ENCODE data around the gene LZTS2. TPM values are rescaled to one million over a fixed set of nuclear protein-coding genes. Genes with fewer than 3 reads are reported as not detected.
A peak's percentile ranks its signal among the peaks of the same experiment; 100 is the strongest.

The LZTS2 gene
- total RNA-seq, 6 experiments from 2014 or later = 5.6 to 17.5 (median 11.0) TPM

DNA sequence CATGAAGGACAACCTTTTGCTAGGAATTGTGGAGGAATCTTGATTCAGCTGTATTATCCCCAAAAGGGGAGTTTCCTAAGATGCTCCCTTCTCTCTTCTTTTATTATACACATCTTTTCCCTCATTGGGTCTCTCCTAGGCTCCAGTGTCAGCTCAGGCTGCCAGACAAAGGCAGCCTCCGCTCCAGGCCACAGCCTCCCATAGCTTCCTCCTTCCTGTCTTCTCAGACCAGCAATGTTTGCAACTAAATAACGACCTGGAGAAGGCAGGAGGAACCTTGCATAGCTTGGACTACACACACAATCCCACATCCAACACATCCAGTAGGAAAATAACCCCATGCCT lies 43.7 kb downstream of the LZTS2 start:
- Histone ChIP-seq H3K4me1 (peaks cover 0 to 12% (median 6%) of the 10 kb centered on the region in 4 donors), H3K4me3 (peak overlapping the region; percentile 36 to 62 (median 48)), H3K27me3 (peaks cover 0 to 6% of the 10 kb centered on the region in 2 donors), H3K36me3 (no peaks in the 10 kb centered on the region), H3K9me3 (no peaks in the 10 kb centered on the region), H3K27ac (peak overlapping the region; percentile 53 to 77 (median 54))
- DNase-seq (no peak), ATAC-seq (no peak)
- WGBS (ENCODE audit: insufficient coverage, low coverage, low lambda C conversion rate, missing lambda C conversion rate) = 18% methylated on average over 2 of the region's 2 CpGs
- intact Hi-C loops (cut with DNase I) = no loop called here
- TF ChIP-seq, protein P1, sequence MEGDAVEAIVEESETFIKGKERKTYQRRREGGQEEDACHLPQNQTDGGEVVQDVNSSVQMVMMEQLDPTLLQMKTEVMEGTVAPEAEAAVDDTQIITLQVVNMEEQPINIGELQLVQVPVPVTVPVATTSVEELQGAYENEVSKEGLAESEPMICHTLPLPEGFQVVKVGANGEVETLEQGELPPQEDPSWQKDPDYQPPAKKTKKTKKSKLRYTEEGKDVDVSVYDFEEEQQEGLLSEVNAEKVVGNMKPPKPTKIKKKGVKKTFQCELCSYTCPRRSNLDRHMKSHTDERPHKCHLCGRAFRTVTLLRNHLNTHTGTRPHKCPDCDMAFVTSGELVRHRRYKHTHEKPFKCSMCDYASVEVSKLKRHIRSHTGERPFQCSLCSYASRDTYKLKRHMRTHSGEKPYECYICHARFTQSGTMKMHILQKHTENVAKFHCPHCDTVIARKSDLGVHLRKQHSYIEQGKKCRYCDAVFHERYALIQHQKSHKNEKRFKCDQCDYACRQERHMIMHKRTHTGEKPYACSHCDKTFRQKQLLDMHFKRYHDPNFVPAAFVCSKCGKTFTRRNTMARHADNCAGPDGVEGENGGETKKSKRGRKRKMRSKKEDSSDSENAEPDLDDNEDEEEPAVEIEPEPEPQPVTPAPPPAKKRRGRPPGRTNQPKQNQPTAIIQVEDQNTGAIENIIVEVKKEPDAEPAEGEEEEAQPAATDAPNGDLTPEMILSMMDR (IDR thresholded peaks at IDR 0.05) = no peak
- TF ChIP-seq POLR2A (IDR thresholded peaks at IDR 0.05) = no peak

DNA sequence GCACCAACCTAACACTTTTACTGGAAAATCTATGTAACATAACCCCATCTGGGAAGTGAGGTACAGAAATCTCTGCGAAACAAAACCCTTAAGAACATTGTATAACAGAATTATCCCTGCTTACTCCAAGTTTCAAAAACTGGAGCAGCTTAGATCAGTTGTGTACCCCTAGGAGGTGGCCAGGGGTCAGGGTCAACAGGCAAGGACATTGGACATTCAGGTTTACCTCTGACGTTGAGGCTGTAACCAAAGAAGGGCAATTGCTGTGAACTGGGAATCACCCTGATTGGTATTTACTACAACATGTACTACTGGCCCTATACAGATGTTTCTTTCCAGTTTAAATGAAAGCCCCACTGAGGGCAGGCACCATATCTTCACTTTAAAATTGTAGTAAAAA lies 44.5 kb downstream of the LZTS2 start:
- TF ChIP-seq, protein P1 (IDR thresholded peaks at IDR 0.05) = no peak
- TF ChIP-seq POLR2A (IDR thresholded peaks at IDR 0.05) = no peak
- Histone ChIP-seq H3K27me3 (peaks cover 0 to 13% of the 10 kb centered on the region in 2 donors), H3K9me3 (no peaks in the 10 kb centered on the region), H3K4me3 (no peak overlapping the region), H3K4me1 (peaks cover 0 to 12% (median 6%) of the 10 kb centered on the region in 4 donors), H3K27ac (no peak overlapping the region), H3K36me3 (no peaks in the 10 kb centered on the region)
- DNase-seq = no peak
- WGBS (ENCODE audit: insufficient coverage, low coverage, low lambda C conversion rate, missing lambda C conversion rate) = 56% methylated on average over 2 of the region's 2 CpGs
- no peak for ATAC-seq
- intact Hi-C loops (cut with DNase I) = no loop called here

DNA sequence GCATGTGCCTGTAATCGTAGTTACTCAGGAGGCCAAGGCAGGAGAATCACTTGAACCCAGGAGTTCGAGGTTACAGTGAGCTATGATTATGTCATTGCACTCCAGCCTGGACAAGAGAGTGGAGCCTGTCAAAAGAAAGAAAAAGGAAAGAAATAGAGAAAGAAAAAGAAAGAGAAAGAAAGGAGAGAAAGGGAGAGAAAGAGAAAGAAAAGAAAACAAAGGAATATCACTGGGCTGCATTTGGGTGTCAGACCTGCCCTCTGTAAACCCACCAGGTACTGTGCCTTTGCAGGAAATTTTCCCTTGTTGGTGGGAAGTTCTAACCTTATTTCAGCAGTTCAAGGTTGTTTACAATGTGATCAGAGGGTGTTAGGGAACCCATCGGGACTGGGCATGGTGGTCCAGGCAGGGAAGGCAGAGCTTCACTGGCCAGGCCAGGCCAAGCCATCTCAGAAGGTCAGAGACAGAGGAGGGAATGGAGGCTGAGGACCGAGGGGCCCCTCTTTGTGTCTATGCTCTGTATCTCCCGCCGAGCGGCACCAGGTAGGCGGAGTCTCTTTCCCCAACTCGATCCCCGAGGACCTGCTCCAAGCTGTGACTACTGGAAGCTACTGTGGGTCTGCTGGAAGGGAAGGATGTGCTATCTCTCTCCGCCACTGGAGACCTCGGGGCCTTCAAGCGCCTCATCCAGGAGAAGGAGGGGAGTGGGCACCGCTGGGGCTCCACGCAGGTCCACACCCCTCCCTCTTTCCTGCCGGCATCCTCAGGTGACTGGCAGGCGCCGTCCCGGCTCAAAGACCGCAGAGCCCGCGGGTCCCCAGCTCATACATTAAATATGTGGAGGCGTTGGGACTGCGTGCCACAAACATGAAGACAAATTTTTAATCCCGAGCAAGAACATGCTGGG lies 47.0 kb downstream of the LZTS2 start:
- H3K4me3 ChIP-seq = no peak overlapping the region
- no peak for TF ChIP-seq POLR2A (IDR thresholded peaks at IDR 0.05)
- TF ChIP-seq, protein P1 (IDR thresholded peaks at IDR 0.05) = no peak
- peaks cover 0 to 22% of the 10 kb centered on the region in 2 donors for H3K27me3 ChIP-seq

DNA sequence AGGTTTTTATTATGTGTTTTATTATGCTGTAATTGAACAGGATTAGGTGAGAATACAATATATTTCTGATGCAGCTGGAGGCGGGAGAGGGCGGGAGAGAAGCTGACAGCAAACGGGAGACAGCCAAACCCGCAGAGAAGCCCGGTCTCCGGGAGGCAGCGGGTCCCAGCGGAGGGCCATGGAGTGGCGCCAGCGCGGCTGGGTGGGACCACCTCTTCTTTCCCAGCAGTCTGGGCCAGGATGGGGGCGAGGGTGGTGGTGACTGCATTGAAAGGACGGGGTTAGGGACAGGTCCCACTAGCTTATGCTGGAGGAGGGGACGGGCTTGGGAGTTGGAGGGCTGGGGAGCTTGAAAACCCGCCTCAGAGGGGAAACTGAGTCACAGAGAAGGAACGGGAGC lies 47.7 kb downstream of the LZTS2 start:
- WGBS (ENCODE audit: insufficient coverage, low coverage, low lambda C conversion rate, missing lambda C conversion rate) = 24% methylated on average over 6 of the region's 16 CpGs

More for the DNA sequence above, 47.0 kb downstream of the LZTS2 start:
- WGBS (ENCODE audit: insufficient coverage, low coverage, low lambda C conversion rate, missing lambda C conversion rate) = 32% methylated on average over 16 of the region's 25 CpGs
- H3K36me3 ChIP-seq = no peaks in the 10 kb centered on the region
- intact Hi-C loops (cut with DNase I) = no loop called here
- ATAC-seq (no peak), DNase-seq (no peak)
- no peaks in the 10 kb centered on the region for H3K9me3 ChIP-seq
- no peak overlapping the region for H3K27ac ChIP-seq
- peaks cover 0 to 17% (median 6%) of the 10 kb centered on the region in 4 donors for H3K4me1 ChIP-seq

More for the DNA sequence above, 47.7 kb downstream of the LZTS2 start:
- H3K4me3 ChIP-seq = no peak overlapping the region
- H3K27ac ChIP-seq = no peak overlapping the region
- DNase-seq = no peak
- ATAC-seq = no peak
- peaks cover 0 to 22% of the 10 kb centered on the region in 2 donors for H3K27me3 ChIP-seq
- no peaks in the 10 kb centered on the region for H3K36me3 ChIP-seq
- TF ChIP-seq, protein P1 (IDR thresholded peaks at IDR 0.05) = no peak
- TF ChIP-seq POLR2A (IDR thresholded peaks at IDR 0.05) = no peak
- intact Hi-C loops (cut with DNase I) = no loop called here
- H3K4me1 ChIP-seq = peaks cover 0 to 15% (median 2%) of the 10 kb centered on the region in 4 donors
- H3K9me3 ChIP-seq = no peaks in the 10 kb centered on the region

Measured in right lobe of liver (tissue), 6 donors.